Sigmoid colon (tissue), 7 donors: ENCODE results near the gene HADHA. TPM values are rescaled to one million over a fixed set of nuclear protein-coding genes. Genes with fewer than 3 reads are reported as not detected.
"Not testable (repeated sequence)": the region's sequence is repeated elsewhere in the genome, so short reads cannot be mapped to it uniquely, and the experiment has no call there.

Source experiments
- DNase-seq: peaks from one replicate; pipeline ENCODE4 v3.0.0-alpha.2; 2019
- H3K27ac ChIP-seq, 4 donors: fragments of 200-600 bp; sonication (generic); one replicate each; pipeline ENCODE4 v1.5.1; 2016 to 2019; ENCODE audit warnings: mild to moderate bottlenecking in 1 of 4
- H3K27me3 ChIP-seq, 3 donors: fragments of 200-600 bp; sonication (generic); one replicate each; pipeline ENCODE4 v1.5.1; 2019; ENCODE audit warnings: mild to moderate bottlenecking in 1 of 3
- H3K36me3 ChIP-seq, 4 donors: fragments of 200-600 bp; sonication (generic); one replicate each; pipeline ENCODE4 v1.5.1; 2016 to 2019
- H3K4me1 ChIP-seq, 4 donors: fragments of 200-600 bp; sonication (generic); one replicate each; pipeline ENCODE4 v1.5.1; 2017 to 2019
- H3K4me3 ChIP-seq, 4 donors: fragments of 200-600 bp; sonication (generic); one replicate each; pipeline ENCODE4 v1.5.1; 2017 to 2019; ENCODE audit warnings: mild to moderate bottlenecking in 2 of 4, moderate library complexity in 1 of 4
- H3K9me3 ChIP-seq, 4 donors: fragments of 200-600 bp in 3 of 4; sonication (generic) in 3 of 4; one replicate each; pipeline versions ENCODE4 v1.5.1 to v1.6.1; 2013 to 2019
- EP300 ChIP-seq, 4 donors: sonication (generic); formaldehyde crosslinking; IDR thresholded peaks; one replicate each; pipeline ENCODE4 v1.6.1; 2017; ENCODE audit warnings: antibody characterized with exemption in 4 of 4
- POLR2A ChIP-seq, 2 donors: fragments of 450-650 bp; IDR thresholded peaks; one replicate each; pipeline ENCODE4 v1.6.1; 2016; ENCODE audit warnings: antibody characterized with exemption in 2 of 2, mild to moderate bottlenecking in 2 of 2, moderate library complexity in 2 of 2
- POLR2AphosphoS5 ChIP-seq, 4 donors: sonication (generic); formaldehyde crosslinking; IDR thresholded peaks; one replicate each; pipeline ENCODE4 v1.6.1; 2017; ENCODE audit warnings: antibody characterized with exemption in 4 of 4
- WGBS, 2 donors: extraction: QIAGEN DNeasy Blood & Tissue Kit; methylation state at CpG; one replicate each; pipeline ENCODE4 v1.1.7; 2013; 5-methylcytosine and 5-hydroxymethylcytosine counted together
- intact Hi-C: fragments of 100-400 bp; cut with DNase I; formaldehyde crosslinking; loops from one replicate; pipeline ENCODE4 v1.15.1; 2023
- polyA plus RNA-seq, 3 donors: library from polyadenylated mRNA; stranded (reverse); fragments of 200-250 nt; gene quantifications; one replicate each; pipeline ENCODE4 v1.2.3, GENCODE V29; 2013
- total RNA-seq, 4 donors: library from RNA; depleted of rRNA; stranded (reverse); fragments of >200 nt; gene quantifications; one replicate each; pipeline ENCODE4 v1.1.0, GENCODE V29; 2016
- TF ChIP-seq, protein P1 (sequence below), 4 experiments: fragments of 450-650 bp in 3 of 4; fragments of 200-600 bp in 1 of 4; IDR thresholded peaks; one replicate each; pipeline ENCODE4 v1.5.1; 2016 to 2019; ENCODE audit warnings: antibody characterized with exemption in 4 of 4, mild to moderate bottlenecking in 3 of 4, moderate library complexity in 2 of 4
- donor health status: healthy with polysubstance abuse.
- donor health status: Bipolar disorder and iron deficiency.
- donor health status: healthy.

Gene HADHA
- total and polyA plus RNA-seq, 7 donors = 96.7 to 148 (median 122) TPM

DNA sequence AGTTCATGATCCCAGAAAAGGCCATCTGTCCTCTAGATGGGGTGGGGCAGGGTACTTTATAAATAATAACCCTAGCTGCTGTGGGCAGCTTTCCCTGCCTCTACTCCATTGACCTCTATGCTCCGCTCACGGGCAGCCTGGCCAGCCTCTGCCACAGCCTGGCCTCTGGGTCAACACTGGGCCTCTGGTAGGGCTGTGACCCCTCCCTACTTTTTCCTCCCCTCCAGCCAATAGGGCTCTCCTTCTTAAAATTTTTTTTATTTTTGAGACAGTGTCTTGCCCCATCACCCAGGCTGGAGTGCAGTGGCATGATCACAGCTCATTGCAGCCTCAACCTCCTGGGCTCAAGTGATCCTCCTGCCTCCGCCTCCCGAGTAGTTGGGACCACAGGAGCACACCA lies 75.6 kb downstream of the HADHA start:
- H3K4me1 ChIP-seq = peaks cover 0 to 13% (median 10%) of the 10 kb centered on the region in 4 donors
- TF ChIP-seq, protein P1, sequence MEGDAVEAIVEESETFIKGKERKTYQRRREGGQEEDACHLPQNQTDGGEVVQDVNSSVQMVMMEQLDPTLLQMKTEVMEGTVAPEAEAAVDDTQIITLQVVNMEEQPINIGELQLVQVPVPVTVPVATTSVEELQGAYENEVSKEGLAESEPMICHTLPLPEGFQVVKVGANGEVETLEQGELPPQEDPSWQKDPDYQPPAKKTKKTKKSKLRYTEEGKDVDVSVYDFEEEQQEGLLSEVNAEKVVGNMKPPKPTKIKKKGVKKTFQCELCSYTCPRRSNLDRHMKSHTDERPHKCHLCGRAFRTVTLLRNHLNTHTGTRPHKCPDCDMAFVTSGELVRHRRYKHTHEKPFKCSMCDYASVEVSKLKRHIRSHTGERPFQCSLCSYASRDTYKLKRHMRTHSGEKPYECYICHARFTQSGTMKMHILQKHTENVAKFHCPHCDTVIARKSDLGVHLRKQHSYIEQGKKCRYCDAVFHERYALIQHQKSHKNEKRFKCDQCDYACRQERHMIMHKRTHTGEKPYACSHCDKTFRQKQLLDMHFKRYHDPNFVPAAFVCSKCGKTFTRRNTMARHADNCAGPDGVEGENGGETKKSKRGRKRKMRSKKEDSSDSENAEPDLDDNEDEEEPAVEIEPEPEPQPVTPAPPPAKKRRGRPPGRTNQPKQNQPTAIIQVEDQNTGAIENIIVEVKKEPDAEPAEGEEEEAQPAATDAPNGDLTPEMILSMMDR (IDR thresholded peaks at IDR 0.05) = no peak
- TF ChIP-seq EP300 (IDR thresholded peaks at IDR 0.05) (no peak), POLR2AphosphoS5 (IDR thresholded peaks at IDR 0.05) (no peak), POLR2A (IDR thresholded peaks at IDR 0.05) (no peak)
- intact Hi-C loops = no loop called here
- no peaks in the 10 kb centered on the region for H3K36me3 ChIP-seq
- 94% methylated on average over 4 of the region's 4 CpGs for WGBS, 2 donors
- peaks cover 10 to 18% (median 16%) of the 10 kb centered on the region in 3 donors for H3K27me3 ChIP-seq
- H3K9me3 ChIP-seq = no peaks in the 10 kb centered on the region
- no peak overlapping the region for H3K4me3 ChIP-seq
- H3K27ac ChIP-seq = no peak overlapping the region
- DNase-seq = peak; percentile 45

- H3K36me3 ChIP-seq, H3K27ac ChIP-seq, H3K4me1 ChIP-seq, H3K9me3 ChIP-seq, H3K4me3 ChIP-seq, H3K27me3 ChIP-seq, intact Hi-C loops: not testable (repeated sequence)
- DNase-seq = peak; percentile 33
- WGBS, 2 donors = 94 to 95% methylated on average over 6 of the region's 6 CpGs
Observed at GRCh38 chr2:26166541-26166940, 77.9 kb downstream of the HADHA start.

DNA sequence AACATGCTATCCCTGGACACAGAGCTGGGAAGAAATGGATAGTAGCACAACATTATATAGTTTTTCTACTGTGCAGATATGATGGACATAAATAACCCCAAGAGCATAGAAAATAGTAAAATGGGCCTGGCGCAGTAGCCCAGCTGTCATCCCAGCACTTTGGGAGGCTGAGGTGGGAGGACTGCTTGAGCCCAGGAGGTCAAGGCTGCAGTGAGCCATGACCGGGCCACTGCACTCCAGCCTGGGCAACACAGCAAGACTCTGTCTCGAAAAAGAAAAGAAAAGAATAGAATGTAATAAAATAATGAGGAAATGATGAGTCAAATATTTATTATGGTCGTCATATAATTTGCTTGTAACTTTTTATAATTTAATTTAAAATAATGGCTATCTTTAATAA lies 79.0 kb downstream of the HADHA start:
- no peaks in the 10 kb centered on the region for H3K9me3 ChIP-seq

DNA sequence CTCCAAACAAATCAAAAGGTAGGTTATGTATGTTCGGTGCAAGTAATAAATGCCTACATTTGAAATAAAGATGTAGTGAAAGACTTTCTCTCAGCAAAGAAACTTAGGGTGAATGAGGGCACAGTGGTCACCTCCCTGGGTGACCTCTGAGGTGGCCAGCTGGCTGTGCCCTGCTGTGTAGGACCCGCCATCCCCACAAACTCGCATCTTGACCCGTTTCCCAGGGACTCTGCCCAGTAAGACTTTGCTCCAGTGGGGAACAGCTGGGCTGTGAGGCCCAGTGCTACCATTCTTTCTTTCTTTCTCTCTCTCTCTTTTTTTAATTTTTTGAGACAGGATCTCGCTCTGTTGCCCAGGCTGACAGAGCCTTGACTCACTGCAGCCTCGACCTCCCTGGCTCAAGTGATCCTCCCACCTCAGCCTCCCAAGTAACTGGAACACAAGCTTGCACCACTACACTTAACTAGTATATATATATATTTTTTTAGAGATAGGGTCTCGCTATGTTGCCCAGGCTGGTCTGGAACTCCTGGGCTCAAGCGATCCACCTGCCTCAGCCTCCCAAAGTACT lies 79.7 kb downstream of the HADHA start:
- TF ChIP-seq POLR2AphosphoS5 (IDR thresholded peaks at IDR 0.05) (no peak), EP300 (IDR thresholded peaks at IDR 0.05) (no peak)
- no peaks in the 10 kb centered on the region for H3K36me3 ChIP-seq
- no peaks in the 10 kb centered on the region for H3K9me3 ChIP-seq
- intact Hi-C loops = no loop called here
- 85 to 88% methylated on average over 8 of the region's 8 CpGs for WGBS, 2 donors
- no peak overlapping the region for H3K4me3 ChIP-seq
- no peaks in the 10 kb centered on the region for H3K4me1 ChIP-seq
- H3K27ac ChIP-seq = no peak overlapping the region
- DNase-seq = peak; percentile 22
- H3K27me3 ChIP-seq = no peaks in the 10 kb centered on the region

More for the DNA sequence above, 79.0 kb downstream of the HADHA start:
- Histone ChIP-seq H3K27ac (no peak overlapping the region), H3K4me3 (no peak overlapping the region), H3K4me1 (no peaks in the 10 kb centered on the region), H3K36me3 (no peaks in the 10 kb centered on the region), H3K27me3 (no peaks in the 10 kb centered on the region)
- TF ChIP-seq EP300 (IDR thresholded peaks at IDR 0.05) (no peak), POLR2AphosphoS5 (IDR thresholded peaks at IDR 0.05) (no peak), POLR2A (IDR thresholded peaks at IDR 0.05) (no peak)
- TF ChIP-seq, protein P1 (IDR thresholded peaks at IDR 0.05) = no peak
- intact Hi-C loops = no loop called here
- 88 to 93% methylated on average over 4 of the region's 4 CpGs for WGBS, 2 donors
- DNase-seq = no peak

- H3K9me3 ChIP-seq = no peaks in the 10 kb centered on the region
- TF ChIP-seq EP300 (IDR thresholded peaks at IDR 0.05) (no peak), POLR2A (IDR thresholded peaks at IDR 0.05) (no peak), POLR2AphosphoS5 (IDR thresholded peaks at IDR 0.05) (no peak)
- TF ChIP-seq, protein P1 (IDR thresholded peaks at IDR 0.05) = no peak
- H3K4me1 ChIP-seq = no peaks in the 10 kb centered on the region
- peak; percentile 5 for DNase-seq
- 22 to 75% methylated on average over 1 of the region's 1 CpG for WGBS, 2 donors
- H3K36me3 ChIP-seq = no peaks in the 10 kb centered on the region
- H3K27me3 ChIP-seq = no peaks in the 10 kb centered on the region
- no peak overlapping the region for H3K27ac ChIP-seq
- intact Hi-C loops = no loop called here
- no peak overlapping the region for H3K4me3 ChIP-seq
Observed at GRCh38 chr2:26164231-26164630, 80.2 kb downstream of the HADHA start.

DNA sequence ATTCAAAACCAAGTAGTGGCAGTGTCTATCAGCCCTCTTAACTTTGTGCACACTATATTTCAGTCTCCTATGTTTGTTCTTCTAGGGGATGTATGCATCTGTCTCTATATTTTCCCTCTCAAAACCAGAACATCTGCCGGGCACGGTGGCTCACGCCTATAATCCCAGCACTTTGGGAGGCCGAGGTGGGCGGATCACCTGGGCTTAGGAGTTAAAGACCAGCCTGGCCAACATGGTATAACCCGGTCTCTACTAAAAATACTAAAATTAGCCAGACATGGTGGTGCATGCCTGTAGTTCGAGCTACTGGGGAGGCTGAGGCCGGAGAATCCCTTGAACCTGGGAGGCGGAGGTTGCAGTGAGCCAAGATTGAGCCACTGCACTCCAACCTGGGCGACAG lies 81.5 kb downstream of the HADHA start:
- TF ChIP-seq, protein P1 (IDR thresholded peaks at IDR 0.05) = no peak
- TF ChIP-seq EP300 (IDR thresholded peaks at IDR 0.05) (no peak), POLR2A (IDR thresholded peaks at IDR 0.05) (no peak), POLR2AphosphoS5 (IDR thresholded peaks at IDR 0.05) (no peak)
- Histone ChIP-seq H3K4me3 (no peak overlapping the region), H3K4me1 (no peaks in the 10 kb centered on the region), H3K27me3 (no peaks in the 10 kb centered on the region), H3K36me3 (no peaks in the 10 kb centered on the region), H3K27ac (no peak overlapping the region), H3K9me3 (no peaks in the 10 kb centered on the region)
- 93 to 95% methylated on average over 10 of the region's 10 CpGs for WGBS, 2 donors
- intact Hi-C loops = no loop called here
- peak; percentile 6 for DNase-seq
